ENCODE measurements around the gene SLC25A4. TPM values are rescaled to one million over a fixed set of nuclear protein-coding genes. Genes with fewer than 3 reads are reported as not detected.

SLC25A4 gene
- total and polyA plus RNA-seq, 4 donors: 4.4 to 64.2 (median 26.8) TPM

- 56% methylated on average over 2 of the region's 2 CpGs for WGBS
- no peaks in the 10 kb centered on the region for H3K9me3 ChIP-seq (ENCODE audit: control insufficient read depth in 4 of 4, low read length in 3 of 4)
- DNase-seq (ENCODE audit: low spot score): no peak
- TF ChIP-seq RXRA (IDR thresholded peaks at IDR 0.05) (no peak), HNF4G (IDR thresholded peaks at IDR 0.05) (no peak), REST (IDR thresholded peaks at IDR 0.05) (no peak), GABPA (IDR thresholded peaks at IDR 0.05 in 1 of 2, conservative IDR thresholded peaks at IDR 0.05 in 1 of 2) (no peak), TAF1 (conservative IDR thresholded peaks at IDR 0.05) (no peak), NR2F2 (IDR thresholded peaks at IDR 0.05) (peak; percentile 62), ZBTB33 (IDR thresholded peaks at IDR 0.05) (no peak)
- H3K36me3 ChIP-seq (ENCODE audit: control insufficient read depth in 4 of 4, insufficient read depth in 3 of 4, low read depth in 1 of 4, low read length in 3 of 4): peaks cover 6 to 31% (median 26%) of the 10 kb centered on the region in 4 donors
- H3K9ac ChIP-seq (ENCODE audit: low read depth in 1 of 2, low read length in 2 of 2): no peak overlapping the region
- H3K4me3 ChIP-seq (ENCODE audit: low read depth in 1 of 3, low read length in 3 of 3): no peak overlapping the region
- no peaks in the 10 kb centered on the region for H3K4me1 ChIP-seq (ENCODE audit: control insufficient read depth in 4 of 4, insufficient read depth in 4 of 4, low read length in 3 of 4)
- H3K27ac ChIP-seq (ENCODE audit: low read depth in 1 of 2, low read length in 2 of 2): no peak overlapping the region
- no peaks in the 10 kb centered on the region for H3K27me3 ChIP-seq (ENCODE audit: control insufficient read depth in 4 of 4, insufficient read depth in 4 of 4, low read length in 3 of 4)
These were observed 22.6 kb downstream of the SLC25A4 start for GRCh38 chr4:185165605-185166063.

- DNase-seq (ENCODE audit: low spot score): no peak
- H3K4me1 ChIP-seq (ENCODE audit: control insufficient read depth in 4 of 4, insufficient read depth in 4 of 4, low read length in 3 of 4): no peaks in the 10 kb centered on the region
- no peaks in the 10 kb centered on the region for H3K9me3 ChIP-seq (ENCODE audit: control insufficient read depth in 4 of 4, low read length in 3 of 4)
- H3K27ac ChIP-seq (ENCODE audit: low read depth in 1 of 2, low read length in 2 of 2): no peak overlapping the region
- no peak overlapping the region for H3K9ac ChIP-seq (ENCODE audit: low read depth in 1 of 2, low read length in 2 of 2)
- no peak for TF ChIP-seq TAF1 (conservative IDR thresholded peaks at IDR 0.05)
- TF ChIP-seq RXRA (IDR thresholded peaks at IDR 0.05): no peak
- TF ChIP-seq NR2F2 (IDR thresholded peaks at IDR 0.05): no peak
- TF ChIP-seq HNF4G (IDR thresholded peaks at IDR 0.05): no peak
- TF ChIP-seq RAD21 (IDR thresholded peaks at IDR 0.05): no peak
- no peak for TF ChIP-seq HNF4A (conservative IDR thresholded peaks at IDR 0.05)
- TF ChIP-seq YY1 (IDR thresholded peaks at IDR 0.05): no peak
- TF ChIP-seq GABPA (IDR thresholded peaks at IDR 0.05 in 1 of 2, conservative IDR thresholded peaks at IDR 0.05 in 1 of 2): no peak
- TF ChIP-seq FOXA2 (IDR thresholded peaks at IDR 0.05): no peak
- no peak for TF ChIP-seq ZBTB33 (IDR thresholded peaks at IDR 0.05)
- TF ChIP-seq JUND (IDR thresholded peaks at IDR 0.05): no peak
- no peak overlapping the region for H3K4me3 ChIP-seq (ENCODE audit: low read depth in 1 of 3, low read length in 3 of 3)
- H3K36me3 ChIP-seq (ENCODE audit: control insufficient read depth in 4 of 4, insufficient read depth in 3 of 4, low read depth in 1 of 4, low read length in 3 of 4): peaks cover 6 to 27% (median 19%) of the 10 kb centered on the region in 4 donors
- no peaks in the 10 kb centered on the region for H3K27me3 ChIP-seq (ENCODE audit: control insufficient read depth in 4 of 4, insufficient read depth in 4 of 4, low read length in 3 of 4)
- 85% methylated on average over 9 of the region's 9 CpGs for WGBS
These were observed 24.2 kb downstream of the SLC25A4 start for GRCh38 chr4:185167234-185167633.
